ENCODE measurements around the gene TMEM203.

DNA sequence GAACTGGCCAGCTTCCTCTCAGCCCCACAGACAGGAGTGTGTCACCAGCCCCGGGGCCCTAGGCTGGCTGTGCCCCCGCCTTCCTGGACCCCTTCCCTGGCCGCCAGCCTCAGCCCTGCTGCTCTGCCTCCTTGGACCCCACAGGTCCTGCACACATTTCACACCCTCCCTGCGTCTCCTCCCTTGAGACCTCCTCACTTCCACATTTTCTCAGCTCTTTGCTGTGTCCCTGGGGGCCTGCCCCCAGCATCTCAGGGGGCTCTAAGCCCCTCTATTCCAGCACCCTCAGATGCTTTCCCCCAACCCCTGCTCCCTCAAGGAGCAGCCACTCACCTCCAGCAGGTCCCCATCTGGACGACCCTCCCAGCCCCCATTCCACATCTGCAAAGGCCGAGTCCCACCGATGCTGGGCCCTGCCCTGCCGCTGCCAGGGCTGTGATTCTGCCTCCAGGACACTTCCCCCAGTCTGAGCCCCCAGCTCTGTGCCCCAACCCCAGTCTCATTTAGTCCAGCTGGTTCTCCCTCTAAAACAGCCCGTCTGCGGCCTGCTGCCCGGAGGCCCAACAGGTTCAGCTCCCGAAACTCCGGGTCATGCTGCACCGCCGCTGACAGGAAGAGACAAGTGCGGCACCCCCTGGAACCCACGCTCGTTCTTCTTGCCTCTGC lies 29.4 kb upstream of the TMEM203 start:
- TF ChIP-seq, protein P1, sequence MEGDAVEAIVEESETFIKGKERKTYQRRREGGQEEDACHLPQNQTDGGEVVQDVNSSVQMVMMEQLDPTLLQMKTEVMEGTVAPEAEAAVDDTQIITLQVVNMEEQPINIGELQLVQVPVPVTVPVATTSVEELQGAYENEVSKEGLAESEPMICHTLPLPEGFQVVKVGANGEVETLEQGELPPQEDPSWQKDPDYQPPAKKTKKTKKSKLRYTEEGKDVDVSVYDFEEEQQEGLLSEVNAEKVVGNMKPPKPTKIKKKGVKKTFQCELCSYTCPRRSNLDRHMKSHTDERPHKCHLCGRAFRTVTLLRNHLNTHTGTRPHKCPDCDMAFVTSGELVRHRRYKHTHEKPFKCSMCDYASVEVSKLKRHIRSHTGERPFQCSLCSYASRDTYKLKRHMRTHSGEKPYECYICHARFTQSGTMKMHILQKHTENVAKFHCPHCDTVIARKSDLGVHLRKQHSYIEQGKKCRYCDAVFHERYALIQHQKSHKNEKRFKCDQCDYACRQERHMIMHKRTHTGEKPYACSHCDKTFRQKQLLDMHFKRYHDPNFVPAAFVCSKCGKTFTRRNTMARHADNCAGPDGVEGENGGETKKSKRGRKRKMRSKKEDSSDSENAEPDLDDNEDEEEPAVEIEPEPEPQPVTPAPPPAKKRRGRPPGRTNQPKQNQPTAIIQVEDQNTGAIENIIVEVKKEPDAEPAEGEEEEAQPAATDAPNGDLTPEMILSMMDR (conservative IDR thresholded peaks at IDR 0.05; ENCODE audit: low read depth, low read length): no peak
- TF ChIP-seq EZH2 (IDR thresholded peaks at IDR 0.05; ENCODE audit: low read length, unreplicated experiment) (no peak), EZH2phosphoT487 (IDR thresholded peaks at IDR 0.05; ENCODE audit: borderline replicate concordance, low read length) (no peak)

All from PC-3 (cell line).